K562 (cell line): ENCODE measurements around the gene LSM8. TPM values are rescaled to one million over a fixed set of nuclear protein-coding genes. Genes with fewer than 3 reads are reported as not detected.

ENCODE experiments used
- ATF1 ChIP-seq, 2 experiments: fragments of 450-650 bp in 1 of 2; IDR thresholded peaks; 2 replicates each; pipeline ENCODE4 v1.6.1; 2016; ENCODE audit warnings: missing compliant biosample characterization in 1 of 2, missing genetic modification characterization in 1 of 2
- CHD4 ChIP-seq: fragments of 200-600 bp; sonication (generic); IDR thresholded peaks from 3 replicates; pipeline ENCODE4 v1.6.1; 2012; ENCODE audit warnings: low read depth, mild to moderate bottlenecking, mixed read lengths, low read length, inconsistent platforms; ENCODE audit not compliant: insufficient read depth, insufficient replicate concordance, poor library complexity, severe bottlenecking
- CLOCK ChIP-seq: fragments of 250-450 bp; sonication (Bioruptor Pico); IDR thresholded peaks from 2 replicates; pipeline ENCODE4 v1.4.0; 2020; ENCODE audit warnings: mild to moderate bottlenecking, moderate library complexity, borderline replicate concordance
- CREBBP ChIP-seq: IDR thresholded peaks from one replicate; pipeline ENCODE4 v1.6.1; 2012; ENCODE audit warnings: low read depth, mild to moderate bottlenecking, control low read depth, inconsistent platforms, low read length
- ELK1 ChIP-seq: sonication (generic); formaldehyde crosslinking; IDR thresholded peaks from 2 replicates; pipeline ENCODE4 v1.8.1; 2022; ENCODE audit warnings: missing genetic modification reagents
- FIP1L1 ChIP-seq: fragments of 200-400 bp; formaldehyde crosslinking; IDR thresholded peaks from 2 replicates; pipeline ENCODE4 v1.6.1; 2018; ENCODE audit warnings: mild to moderate bottlenecking, low read depth, low read length; ENCODE audit not compliant: poor library complexity, severe bottlenecking
- FOXA1 ChIP-seq: fragments of 450-650 bp; IDR thresholded peaks from 2 replicates; pipeline ENCODE4 v1.6.1; 2016; ENCODE audit warnings: mild to moderate bottlenecking, borderline replicate concordance
- HNRNPLL ChIP-seq: fragments of 200-400 bp; formaldehyde crosslinking; IDR thresholded peaks from 2 replicates; pipeline ENCODE4 v1.6.1; 2017; ENCODE audit warnings: low read length, low read depth, mild to moderate bottlenecking; ENCODE audit not compliant: poor library complexity, severe bottlenecking
- MXI1 ChIP-seq: IDR thresholded peaks from 2 replicates; pipeline ENCODE4 v1.6.1; 2011; ENCODE audit warnings: low read depth, mild to moderate bottlenecking, improper control_type of control experiment, low read length
- PTBP1 ChIP-seq: fragments of 200-400 bp; formaldehyde crosslinking; IDR thresholded peaks from 2 replicates; pipeline ENCODE4 v1.6.1; 2017; ENCODE audit warnings: low read depth, low read length
- SMAD1 ChIP-seq: fragments of 150-350 bp; IDR thresholded peaks from 2 replicates; pipeline ENCODE4 v1.6.1; 2014; ENCODE audit warnings: low read length, low read depth; ENCODE audit not compliant: partially characterized antibody
- TCF7 ChIP-seq: sonication (generic); IDR thresholded peaks from 2 replicates; pipeline ENCODE4 v1.6.1; 2016; ENCODE audit warnings: antibody characterized with exemption, borderline replicate concordance
- TGIF2 ChIP-seq: sonication (generic); formaldehyde crosslinking; IDR thresholded peaks from 2 replicates; pipeline ENCODE4 v1.8.1; 2022; ENCODE audit warnings: mild to moderate bottlenecking, missing genetic modification reagents, moderate library complexity
- U2AF2 ChIP-seq: fragments of 200-400 bp; formaldehyde crosslinking; optimal IDR thresholded peaks from 2 replicates; pipeline ENCODE3; 2017; ENCODE audit warnings: low read depth, mild to moderate bottlenecking, low read length
- YY1 ChIP-seq, 3 experiments: IDR thresholded peaks; 2 replicates each; pipeline ENCODE4 v1.6.1; 2011; ENCODE audit warnings: low read length in 2 of 3, mild to moderate bottlenecking in 2 of 3, moderate library complexity in 2 of 3, borderline replicate concordance in 1 of 3, control low read depth in 1 of 3, low read depth in 1 of 3; ENCODE audit not compliant: insufficient read depth in 3 of 3, insufficient replicate concordance in 2 of 3, control insufficient read depth in 1 of 3, insufficient read length in 1 of 3; ENCODE audit errors: extremely low read depth in 1 of 3
- ZNF146 ChIP-seq: IDR thresholded peaks from one replicate; pipeline ENCODE4 v1.6.1; 2018; ENCODE audit warnings: missing compliant biosample characterization; ENCODE audit not compliant: unreplicated experiment
- ZNF347 ChIP-seq: fragments of 450-650 bp; formaldehyde crosslinking; IDR thresholded peaks from 2 replicates; pipeline ENCODE4 v1.4.0; 2020; ENCODE audit warnings: low read depth, mild to moderate bottlenecking, moderate library complexity
- ZNF668 ChIP-seq: fragments of 250-450 bp; sonication (Bioruptor Pico); IDR thresholded peaks from 2 replicates; pipeline ENCODE4 v1.8.0; 2022; ENCODE audit warnings: mild to moderate bottlenecking, inconsistent platforms
- polyA plus RNA-seq, 8 experiments: library from polyadenylated mRNA; depleted of rRNA in 4 of 8; stranded (reverse) in 5 of 8; unstranded in 3 of 8; fragments of >200 nt; fragmentation: Nextera tagmentation in 2 of 8; fragmentation: Illumina TruSeq in 1 of 8; extraction: Ambion mirVana in 2 of 8; extraction: Trizol in 1 of 8; gene quantifications; 2 replicates each; pipeline versions ENCODE4 v1.2.1 to v1.2.3, GENCODE V29; 2011 to 2014; ENCODE audit warnings: inconsistent platforms in 1 of 8, missing spikeins in 1 of 8
- total RNA-seq, 7 experiments: library from RNA; depleted of rRNA in 6 of 7; stranded (reverse); fragments of >200 nt in 6 of 7; fragmentation: Illumina TruSeq in 2 of 7; extraction: Trizol in 2 of 7; gene quantifications; 2 replicates each; pipeline versions ENCODE4 v1.2.1 to v1.2.3, GENCODE V29; 2011 to 2021; ENCODE audit warnings: low replicate concordance in 1 of 7

Gene LSM8
- total and polyA plus RNA-seq, 9 of the 15 experiments (the other 6 are each of a cell fraction or from before 2014, with no cell fraction given) = 81.5 to 340 (median 180) TPM

- TF ChIP-seq TCF7 (no peak), CHD4 (no peak), U2AF2 (no peak), ZNF668 (CRISPR knock-in tag) (no peak), ELK1 (no peak), ZNF146 (CRISPR knock-in tag) (no peak), MXI1 (no peak), PTBP1 (no peak), ATF1 (CRISPR knock-in tag; IDR thresholded peaks at IDR 0.05) (no peak), ATF1 (tag; IDR thresholded peaks at IDR 0.05) (peak; percentile 92), HNRNPLL (peak; percentile 91), YY1 (IDR thresholded peaks at IDR 0.05; ENCODE audit: borderline replicate concordance in 1 of 3, control insufficient read depth in 1 of 3, extremely low read depth in 1 of 3, insufficient read depth in 3 of 3, insufficient read length in 1 of 3, insufficient replicate concordance in 2 of 3, low read depth in 1 of 3, low read length in 2 of 3) (peak in 2 of 3 experiments; percentile 49 to 50), SMAD1 (peak; percentile 84), ZNF347 (CRISPR knock-in tag) (no peak), FIP1L1 (peak; percentile 93), FOXA1 (no peak), CLOCK (CRISPR knock-in tag) (no peak), CREBBP (no peak), TGIF2 (CRISPR knock-in tag) (no peak)
Measured at GRCh38 chr7:118183786-118184564, at the start of gene LSM8 (continued).
